ENCODE measurements around the gene OGFR. TPM values are rescaled to one million over a fixed set of nuclear protein-coding genes. Genes with fewer than 3 reads are reported as not detected.

OGFR gene
- total RNA-seq, 1 experiment from 2014 or later, result 46.1 TPM

GRCh38 chr20:62772990-62773844 lies 31.4 kb upstream of the OGFR start:
- BruUV-seq (replicated peaks), result TSS peak; percentile 70
- Histone ChIP-seq H3K36me3 (ENCODE audit: insufficient read depth, low read length, poor library complexity, severe bottlenecking) (no peaks in the 10 kb centered on the region), H3K27ac (ENCODE audit: low read depth, low read length, poor library complexity, severe bottlenecking) (peak overlapping the region; percentile 95), H3K27me3 (replicated peaks; ENCODE audit: insufficient read depth, low read depth, low read length, poor library complexity) (no peaks in the 10 kb centered on the region), H3K9me3 (ENCODE audit: low read depth, low read length, poor library complexity, severe bottlenecking) (no peaks in the 10 kb centered on the region), H3K4me3 (ENCODE audit: low read depth, low read length, poor library complexity, severe bottlenecking) (peak overlapping the region; percentile 76), H3K4me1 (ENCODE audit: insufficient read depth, low read length, poor library complexity, severe bottlenecking) (peaks cover 79% of the 10 kb centered on the region)
- POLR2A ChIA-PET (ENCODE audit: low non-redundant PET), result interaction anchor here (0.6 to 0.8 kb wide), 2 partner anchors 22 to 110 kb away, joined by 3 to 14 read pairs; no protein-coding TSS in a partner anchor
- DNase-seq (ENCODE audit: low spot score), result peak; percentile 92
- intact Hi-C loops (cut with micrococcal nuclease; ENCODE audit: unreplicated experiment), result no loop called here
- no peak for TF ChIP-seq CTCF (conservative IDR thresholded peaks at IDR 0.05; ENCODE audit: low read depth, low read length)
- TF ChIP-seq EZH2 (IDR thresholded peaks at IDR 0.05; ENCODE audit: borderline replicate concordance, low read depth, low read length, poor library complexity, severe bottlenecking), result no peak
- CTCF ChIA-PET, result interaction anchor here (0.6 to 1.4 kb wide), 4 partner anchors 9 to 67 kb away, joined by 3 to 9 read pairs (median 6); no protein-coding TSS in a partner anchor

GRCh38 chr20:62773845-62774714 lies 30.6 kb upstream of the OGFR start:
- H3K9me3 ChIP-seq (ENCODE audit: low read depth, low read length, poor library complexity, severe bottlenecking), result no peaks in the 10 kb centered on the region
- peaks cover 71% of the 10 kb centered on the region for H3K4me1 ChIP-seq (ENCODE audit: insufficient read depth, low read length, poor library complexity, severe bottlenecking)
- peak overlapping the region; percentile 76 for H3K4me3 ChIP-seq (ENCODE audit: low read depth, low read length, poor library complexity, severe bottlenecking)
- ChIA-PET CTCF (interaction anchor here (1.3 to 1.4 kb wide), 3 partner anchors 8 to 20 kb away, joined by 4 to 9 read pairs (median 8); no protein-coding TSS in a partner anchor), POLR2A (ENCODE audit: low non-redundant PET) (no interaction called here)
- no peak for DNase-seq (ENCODE audit: low spot score)
- intact Hi-C loops (cut with micrococcal nuclease; ENCODE audit: unreplicated experiment), result no loop called here
- no peaks in the 10 kb centered on the region for H3K27me3 ChIP-seq (replicated peaks; ENCODE audit: insufficient read depth, low read depth, low read length, poor library complexity)
- H3K27ac ChIP-seq (ENCODE audit: low read depth, low read length, poor library complexity, severe bottlenecking), result peak overlapping the region; percentile 95
- no peak for TF ChIP-seq EZH2 (IDR thresholded peaks at IDR 0.05; ENCODE audit: borderline replicate concordance, low read depth, low read length, poor library complexity, severe bottlenecking)
- TF ChIP-seq CTCF (conservative IDR thresholded peaks at IDR 0.05; ENCODE audit: low read depth, low read length), result no peak
- H3K36me3 ChIP-seq (ENCODE audit: insufficient read depth, low read length, poor library complexity, severe bottlenecking), result no peaks in the 10 kb centered on the region
- no TSS peak for BruUV-seq (replicated peaks)

DNA sequence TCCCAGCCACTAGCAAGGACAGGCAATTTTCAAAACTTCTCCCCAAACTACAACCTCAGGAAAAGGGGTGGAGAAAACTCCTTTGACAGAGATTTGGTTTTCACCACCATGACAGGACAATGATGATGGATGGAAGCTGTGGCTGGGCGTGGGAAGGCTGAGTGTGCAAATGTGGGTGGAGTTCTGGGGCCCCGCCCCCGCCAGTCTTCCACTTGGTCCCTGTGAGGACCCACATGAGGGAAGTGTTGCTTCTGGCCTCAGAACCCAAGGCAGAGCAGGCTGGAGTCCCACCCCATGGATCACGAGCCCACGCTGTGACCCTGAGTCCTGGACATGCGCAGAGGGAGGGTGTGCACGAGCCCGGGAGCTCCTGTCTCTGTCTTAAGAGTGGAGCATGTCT lies 29.9 kb upstream of the OGFR start:
- ChIA-PET CTCF (no interaction called here), POLR2A (ENCODE audit: low non-redundant PET) (no interaction called here)
- Histone ChIP-seq H3K4me1 (ENCODE audit: insufficient read depth, low read length, poor library complexity, severe bottlenecking) (peaks cover 64% of the 10 kb centered on the region), H3K9me3 (ENCODE audit: low read depth, low read length, poor library complexity, severe bottlenecking) (no peaks in the 10 kb centered on the region), H3K27ac (ENCODE audit: low read depth, low read length, poor library complexity, severe bottlenecking) (peak overlapping the region; percentile 95), H3K27me3 (replicated peaks; ENCODE audit: insufficient read depth, low read depth, low read length, poor library complexity) (no peaks in the 10 kb centered on the region), H3K4me3 (ENCODE audit: low read depth, low read length, poor library complexity, severe bottlenecking) (peak overlapping the region; percentile 3), H3K36me3 (ENCODE audit: insufficient read depth, low read length, poor library complexity, severe bottlenecking) (no peaks in the 10 kb centered on the region)
- DNase-seq (ENCODE audit: low spot score), result peak; percentile 79
- TF ChIP-seq EZH2 (IDR thresholded peaks at IDR 0.05; ENCODE audit: borderline replicate concordance, low read depth, low read length, poor library complexity, severe bottlenecking), result no peak
- TF ChIP-seq CTCF (conservative IDR thresholded peaks at IDR 0.05; ENCODE audit: low read depth, low read length), result no peak
- intact Hi-C loops (cut with micrococcal nuclease; ENCODE audit: unreplicated experiment), result no loop called here
- BruUV-seq (replicated peaks), result no TSS peak
